Naive thymus-derived CD4-positive, alpha-beta T cell (primary cell): ENCODE results near the gene ATF3. TPM values are rescaled to one million over a fixed set of nuclear protein-coding genes. Genes with fewer than 3 reads are reported as not detected.

ENCODE experiments used
- ATAC-seq: fragments of 150-1000 bp; cut with Tn5 transposase; 2 replicates; pipeline ENCODE4 v1.10.0; 2021; ENCODE audit warnings: mild to moderate bottlenecking, moderate library complexity
- CTCF ChIA-PET: fragments of 350-600 bp; sonication (Branson Sonifier 250); formaldehyde crosslinking; loops from one replicate; lab custom pipeline; 2021; ENCODE audit warnings: antibody characterized with exemption; lab: Charles Lee
- POLR2A ChIA-PET: fragments of 350-600 bp; sonication (Branson Sonifier 250); formaldehyde crosslinking; loops from one replicate; lab custom pipeline; 2021; ENCODE audit warnings: antibody characterized with exemption, inconsistent platforms; lab: Charles Lee
- DNase-seq, 9 donors: peaks; one replicate each; pipeline versions ENCODE4 v3.0.0 to v3.0.0-alpha.2; 2020 to 2022; ENCODE audit warnings: mixed read lengths in 1 of 9
- H3K27ac ChIP-seq: one replicate; pipeline ENCODE4 v1.7.0; 2013; ENCODE audit warnings: mild to moderate bottlenecking, low read depth, low read length, moderate library complexity
- H3K27me3 ChIP-seq, 2 donors: one replicate each; pipeline ENCODE4 v1.7.0; 2013; ENCODE audit warnings: low read length in 2 of 2, mild to moderate bottlenecking in 2 of 2, moderate library complexity in 2 of 2; ENCODE audit not compliant: control insufficient read depth in 2 of 2, insufficient read depth in 2 of 2
- H3K36me3 ChIP-seq, 3 experiments: 1 replicate in 2 of 3; 2 replicates in 1 of 3; pipeline ENCODE4 v1.7.0; 2013; ENCODE audit warnings: low read length in 3 of 3, mild to moderate bottlenecking in 3 of 3, moderate library complexity in 1 of 3; ENCODE audit not compliant: insufficient read depth in 3 of 3, control insufficient read depth in 2 of 3
- H3K4me1 ChIP-seq, 2 donors: one replicate each; pipeline ENCODE4 v1.7.0; 2013; ENCODE audit warnings: low read length in 2 of 2, mild to moderate bottlenecking in 2 of 2, moderate library complexity in 1 of 2; ENCODE audit not compliant: control insufficient read depth in 2 of 2, insufficient read depth in 2 of 2
- H3K4me3 ChIP-seq: 2 replicates; pipeline ENCODE4 v1.7.0; 2013; ENCODE audit warnings: mild to moderate bottlenecking, low read length
- H3K9me3 ChIP-seq, 3 experiments: 1 replicate in 2 of 3; 2 replicates in 1 of 3; pipeline ENCODE4 v1.7.0; 2013; ENCODE audit warnings: low read length in 3 of 3; ENCODE audit not compliant: control insufficient read depth in 2 of 3
- H3K27ac Mint-ChIP-seq, 9 donors: one replicate each; pipeline ENCODE4 v1.8.0; 2020 to 2022; ENCODE audit warnings: mixed read lengths in 9 of 9, mild to moderate bottlenecking in 8 of 9, moderate library complexity in 5 of 9, inconsistent platforms in 2 of 9
- H3K27me3 Mint-ChIP-seq, 5 donors: one replicate each; pipeline ENCODE4 v1.8.0; 2021 to 2022; ENCODE audit warnings: mixed read lengths in 5 of 5, mild to moderate bottlenecking in 1 of 5
- H3K36me3 Mint-ChIP-seq, 5 donors: one replicate each; pipeline ENCODE4 v1.8.0; 2020 to 2022; ENCODE audit warnings: mixed read lengths in 5 of 5, mild to moderate bottlenecking in 3 of 5, inconsistent platforms in 1 of 5
- H3K4me1 Mint-ChIP-seq, 7 donors: one replicate each; pipeline ENCODE4 v1.8.0; 2020 to 2022; ENCODE audit warnings: mixed read lengths in 7 of 7, mild to moderate bottlenecking in 3 of 7, inconsistent platforms in 1 of 7
- H3K4me3 Mint-ChIP-seq, 10 donors: one replicate each; pipeline ENCODE4 v1.8.0; 2020 to 2022; ENCODE audit warnings: mild to moderate bottlenecking in 10 of 10, mixed read lengths in 10 of 10, moderate library complexity in 6 of 10, inconsistent platforms in 2 of 10
- H3K9me3 Mint-ChIP-seq, 11 donors: one replicate each; pipeline ENCODE4 v1.8.0; 2020 to 2022; ENCODE audit warnings: mixed read lengths in 11 of 11, mild to moderate bottlenecking in 4 of 11, inconsistent platforms in 1 of 11, moderate library complexity in 1 of 11
- intact Hi-C, 2 donors: fragments of 100-400 bp; cut with micrococcal nuclease; formaldehyde crosslinking; loops; one replicate each; pipeline ENCODE4 v1.15.1; 2023
- polyA plus RNA-seq, 2 donors: library from polyadenylated mRNA; unstranded; fragments of 300-500 nt; fragmentation: Illumina TruSeq; gene quantifications; one replicate each; pipeline ENCODE4 v1.2.3, GENCODE V29; 2021
- total RNA-seq, 6 experiments: library from RNA in 5 of 6; stranded (reverse) in 5 of 6; gene quantifications; 1 replicate in 5 of 6; 2 replicates in 1 of 6; pipeline ENCODE4 v1.2.3 and lab custom pipeline; 2021 to 2026

The ATF3 gene
- total and polyA plus RNA-seq, 7 experiments from 2014 or later, result 0.57 to 83.4 (median 12.5) TPM; not detected in 2

DNA sequence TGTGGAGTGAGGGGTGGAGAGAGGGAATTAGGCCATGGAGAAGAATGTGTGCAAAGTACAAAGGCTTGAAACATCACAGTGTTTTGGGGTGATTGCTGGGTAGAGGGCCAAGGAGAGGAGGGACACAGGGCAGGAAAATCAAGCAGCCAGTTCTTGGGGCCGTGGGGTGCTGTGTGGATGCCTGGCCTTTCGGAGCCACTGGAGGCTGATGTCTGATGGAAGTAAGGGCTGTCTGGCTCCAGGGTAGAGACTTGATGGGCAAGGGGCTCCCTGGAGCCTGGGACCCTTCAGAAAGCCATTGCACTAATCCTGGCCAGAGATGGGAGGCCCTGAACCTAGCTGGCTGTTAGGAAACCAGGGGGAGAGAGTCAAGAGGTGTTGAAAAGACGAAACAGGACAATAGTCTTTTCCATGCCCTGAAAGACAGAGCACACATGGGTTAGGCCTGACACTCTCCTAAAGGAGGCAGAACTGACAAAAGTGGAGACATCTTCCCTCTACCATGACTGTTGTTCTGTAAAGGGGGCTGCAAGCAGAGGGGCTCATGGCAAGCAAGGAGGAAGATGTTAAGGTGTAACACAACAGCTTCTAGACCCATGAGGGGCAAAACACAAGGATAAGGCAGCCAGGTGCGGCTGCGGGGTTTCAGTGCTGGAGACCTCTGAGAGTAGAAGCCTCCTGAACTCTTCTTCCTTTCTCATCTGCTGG lies 21.0 kb downstream of the ATF3 start:
- peaks cover 0 to 6% (median 0%) of the 10 kb centered on the region in 7 donors for H3K4me1 Mint-ChIP-seq
- intact Hi-C loops, result loop anchor here (1.0 to 2.0 kb wide), 2 partner anchors 71 to 152 kb away; no protein-coding TSS in a partner anchor
- ChIA-PET CTCF (interaction anchor here (1.0 kb wide), 1 partner anchor 36 kb away, joined by 3 read pairs; no protein-coding TSS in a partner anchor), POLR2A (no interaction called here)
- no peak overlapping the region for H3K4me3 ChIP-seq
- H3K27ac ChIP-seq, result no peak overlapping the region
- no peak overlapping the region for H3K27ac Mint-ChIP-seq
- H3K36me3 Mint-ChIP-seq, result peaks cover 0 to 5% (median 4%) of the 10 kb centered on the region in 5 donors
- no peaks in the 10 kb centered on the region for H3K36me3 ChIP-seq
- no peaks in the 10 kb centered on the region for H3K4me1 ChIP-seq
- H3K9me3 ChIP-seq, result no peaks in the 10 kb centered on the region
- DNase-seq (no peak), ATAC-seq (no peak)
- H3K4me3 Mint-ChIP-seq, result no peak overlapping the region
- H3K27me3 Mint-ChIP-seq, result peaks cover 0 to 16% (median 6%) of the 10 kb centered on the region in 5 donors
- no peaks in the 10 kb centered on the region for H3K27me3 ChIP-seq
- H3K9me3 Mint-ChIP-seq, result peaks cover 0 to 6% (median 1%) of the 10 kb centered on the region in 11 donors

DNA sequence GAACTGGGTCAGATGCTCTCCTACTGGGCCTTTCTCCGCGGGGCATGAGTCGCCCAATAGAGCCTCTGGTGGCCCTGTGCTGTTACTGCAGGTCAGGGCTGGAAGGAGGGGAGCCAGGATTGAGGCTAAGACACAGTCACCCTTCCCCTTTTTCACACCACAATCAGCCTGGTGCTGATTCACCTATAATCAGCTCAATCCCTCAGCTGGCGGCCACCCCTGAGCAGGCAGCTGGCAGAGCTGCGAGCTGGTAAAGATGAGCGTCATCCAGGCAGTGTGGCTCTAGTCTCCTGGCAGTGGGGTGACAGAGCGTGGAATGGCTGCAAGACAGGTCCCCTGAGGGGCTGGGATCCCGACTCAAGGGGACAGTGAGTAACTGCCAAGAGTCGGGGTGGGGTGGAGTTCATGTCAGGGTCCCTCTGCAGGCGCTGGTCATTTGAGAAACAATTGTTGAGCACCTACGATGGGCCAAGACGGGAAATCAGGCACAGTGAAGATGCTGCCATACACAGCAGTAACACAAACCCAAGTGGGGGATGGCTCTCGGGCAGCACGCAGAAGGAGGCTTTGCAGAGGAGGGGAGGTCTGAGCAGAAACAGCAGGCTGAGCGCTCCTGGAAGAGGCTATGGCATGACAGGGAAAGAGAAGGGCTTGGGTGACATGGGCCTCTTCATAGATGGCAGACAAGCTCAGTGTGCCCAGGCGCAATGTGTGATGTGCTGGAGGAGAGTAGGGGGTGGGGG lies 21.8 kb downstream of the ATF3 start:
- intact Hi-C loops, result loop anchor here (1.0 to 2.0 kb wide), 2 partner anchors 72 to 153 kb away; no protein-coding TSS in a partner anchor
- no peak overlapping the region for H3K27ac Mint-ChIP-seq
- H3K27me3 Mint-ChIP-seq, result peaks cover 0 to 16% (median 6%) of the 10 kb centered on the region in 5 donors
- DNase-seq, result peak in 8 of 9 donors; percentile 26 to 59 (median 44)
- peaks cover 0 to 9% (median 4%) of the 10 kb centered on the region in 5 donors for H3K36me3 Mint-ChIP-seq
- peaks cover 0 to 14% (median 5%) of the 10 kb centered on the region in 7 donors for H3K4me1 Mint-ChIP-seq
- Histone ChIP-seq H3K27ac (no peak overlapping the region), H3K27me3 (no peaks in the 10 kb centered on the region), H3K9me3 (no peaks in the 10 kb centered on the region), H3K4me1 (peaks cover 0 to 2% of the 10 kb centered on the region in 2 donors), H3K36me3 (no peaks in the 10 kb centered on the region), H3K4me3 (no peak overlapping the region)
- ATAC-seq, result peak; percentile 97
- POLR2A ChIA-PET, result no interaction called here
- H3K9me3 Mint-ChIP-seq, result peaks cover 0 to 10% (median 1%) of the 10 kb centered on the region in 11 donors
- CTCF ChIA-PET, result interaction anchor here (1.0 kb wide), 1 partner anchor 35 kb away, joined by 3 read pairs; no protein-coding TSS in a partner anchor
- no peak overlapping the region for H3K4me3 Mint-ChIP-seq

DNA sequence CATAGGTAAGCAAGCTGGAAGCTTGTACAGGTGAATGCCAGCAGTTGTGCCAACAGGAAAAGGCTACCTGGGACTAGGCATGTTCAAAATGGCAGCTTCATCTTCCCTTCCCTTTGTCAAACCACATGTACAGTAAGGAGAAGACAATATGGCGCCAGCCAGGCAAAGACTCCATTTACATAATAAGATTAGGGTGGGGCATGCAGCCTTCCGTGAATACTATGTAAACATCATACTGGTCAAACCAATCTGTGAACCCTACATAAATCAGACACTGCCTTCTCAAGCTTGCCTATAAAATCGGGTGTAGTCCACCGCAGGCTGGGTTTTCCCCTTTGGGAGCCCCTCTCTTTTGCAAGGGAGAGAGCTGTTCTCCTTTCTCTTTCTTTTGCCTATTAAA lies 24.6 kb downstream of the ATF3 start:
- peaks cover 0 to 10% (median 1%) of the 10 kb centered on the region in 11 donors for H3K9me3 Mint-ChIP-seq
- ChIA-PET POLR2A (no interaction called here), CTCF (no interaction called here)
- H3K27me3 Mint-ChIP-seq, result peaks cover 0 to 4% (median 0%) of the 10 kb centered on the region in 5 donors
- Histone ChIP-seq H3K27ac (no peak overlapping the region), H3K27me3 (no peaks in the 10 kb centered on the region), H3K4me3 (no peak overlapping the region), H3K4me1 (peaks cover 10 to 22% of the 10 kb centered on the region in 2 donors), H3K36me3 (no peaks in the 10 kb centered on the region), H3K9me3 (no peaks in the 10 kb centered on the region)
- H3K36me3 Mint-ChIP-seq, result peaks cover 0 to 9% (median 4%) of the 10 kb centered on the region in 5 donors
- no peak overlapping the region for H3K27ac Mint-ChIP-seq
- ATAC-seq (no peak), DNase-seq (no peak)
- peaks cover 15 to 41% (median 27%) of the 10 kb centered on the region in 7 donors for H3K4me1 Mint-ChIP-seq
- no peak overlapping the region for H3K4me3 Mint-ChIP-seq
- intact Hi-C loops, result no loop called here

DNA sequence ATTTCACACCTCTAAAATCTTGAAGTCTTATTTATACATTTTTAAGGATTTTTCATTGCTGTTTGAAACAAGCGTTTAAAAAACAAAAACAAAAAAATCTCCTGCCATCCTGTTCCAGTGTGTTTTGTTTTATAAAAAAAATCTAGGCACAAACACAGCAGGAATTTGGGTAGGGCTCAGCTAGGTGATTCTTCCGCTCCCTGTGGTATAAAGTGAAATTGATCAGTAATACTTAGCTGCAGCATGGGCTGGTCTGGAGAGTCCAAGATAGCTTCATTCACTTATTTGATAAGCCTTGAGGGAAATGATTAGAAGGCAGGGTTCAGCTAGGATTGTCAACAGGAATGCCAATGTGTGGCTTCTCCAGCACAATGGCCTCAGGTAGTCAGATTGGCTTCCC lies 25.7 kb downstream of the ATF3 start:
- Mint-ChIP-seq H3K27ac (peak overlapping the region in 1 of 9 donors; percentile 39), H3K9me3 (peaks cover 0 to 10% (median 1%) of the 10 kb centered on the region in 11 donors), H3K4me1 (peaks cover 17 to 47% (median 30%) of the 10 kb centered on the region in 7 donors), H3K36me3 (peaks cover 0 to 9% (median 4%) of the 10 kb centered on the region in 5 donors), H3K27me3 (peaks cover 0 to 10% (median 0%) of the 10 kb centered on the region in 5 donors), H3K4me3 (no peak overlapping the region)
- CTCF ChIA-PET, result interaction anchor here (0.6 kb wide), 1 partner anchor 199 kb away, joined by 3 read pairs; no protein-coding TSS in a partner anchor
- H3K36me3 ChIP-seq, result no peaks in the 10 kb centered on the region
- peaks cover 10 to 22% of the 10 kb centered on the region in 2 donors for H3K4me1 ChIP-seq
- no peak overlapping the region for H3K4me3 ChIP-seq
- POLR2A ChIA-PET, result interaction anchor here (0.7 kb wide), 1 partner anchor 27 kb away, joined by 3 read pairs; no protein-coding TSS in a partner anchor
- H3K9me3 ChIP-seq, result no peaks in the 10 kb centered on the region
- ATAC-seq (no peak), DNase-seq (no peak)
- no peaks in the 10 kb centered on the region for H3K27me3 ChIP-seq
- H3K27ac ChIP-seq, result no peak overlapping the region
- intact Hi-C loops, result loop anchor here in 1 of 2 donors (2.0 kb wide), 1 partner anchor 67 kb away; no protein-coding TSS in a partner anchor

DNA sequence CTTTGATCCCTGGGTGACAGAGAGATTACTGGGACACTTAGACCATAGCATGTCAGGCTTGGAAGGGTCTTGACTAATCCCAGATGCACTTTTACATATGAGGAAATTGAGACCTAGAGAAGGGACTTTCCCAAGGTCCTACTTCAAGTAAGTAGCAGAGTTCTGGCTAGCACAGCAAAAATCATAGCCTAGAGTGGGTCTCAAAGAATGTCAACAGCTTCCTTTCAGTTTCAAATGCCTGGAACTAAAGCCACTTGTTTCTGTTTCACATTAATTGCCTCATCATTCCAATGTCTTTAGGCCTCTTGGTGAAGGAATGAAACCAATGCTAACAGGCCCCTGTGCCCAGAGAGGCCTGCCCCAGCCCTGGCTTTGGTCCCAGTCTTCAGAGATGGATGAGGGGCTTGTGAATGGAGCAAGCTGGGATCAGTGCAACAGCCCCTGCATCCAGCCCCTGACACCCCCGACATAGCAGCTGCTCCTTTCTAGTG lies 26.6 kb downstream of the ATF3 start:
- DNase-seq (no peak), ATAC-seq (peak; percentile 32)
- no peaks in the 10 kb centered on the region for H3K27me3 ChIP-seq
- ChIA-PET POLR2A (no interaction called here), CTCF (interaction anchor here (0.6 kb wide), 1 partner anchor 198 kb away, joined by 3 read pairs; no protein-coding TSS in a partner anchor)
- Mint-ChIP-seq H3K4me1 (peaks cover 17 to 47% (median 30%) of the 10 kb centered on the region in 7 donors), H3K36me3 (peaks cover 0 to 9% (median 4%) of the 10 kb centered on the region in 5 donors), H3K9me3 (peaks cover 0 to 10% (median 1%) of the 10 kb centered on the region in 11 donors), H3K4me3 (peak overlapping the region in 4 of 10 donors; percentile 14 to 65 (median 30)), H3K27me3 (peaks cover 0 to 19% (median 3%) of the 10 kb centered on the region in 5 donors), H3K27ac (peak overlapping the region in 7 of 9 donors; percentile 11 to 77 (median 65))
- peaks cover 10 to 22% of the 10 kb centered on the region in 2 donors for H3K4me1 ChIP-seq
- H3K9me3 ChIP-seq, result no peaks in the 10 kb centered on the region
- H3K27ac ChIP-seq, result no peak overlapping the region
- intact Hi-C loops, result loop anchor here in 1 of 2 donors (1.0 to 2.0 kb wide), 3 partner anchors 27 to 68 kb away; partner anchors contain the start of gene ATF3
- H3K36me3 ChIP-seq, result no peaks in the 10 kb centered on the region
- H3K4me3 ChIP-seq, result no peak overlapping the region

DNA sequence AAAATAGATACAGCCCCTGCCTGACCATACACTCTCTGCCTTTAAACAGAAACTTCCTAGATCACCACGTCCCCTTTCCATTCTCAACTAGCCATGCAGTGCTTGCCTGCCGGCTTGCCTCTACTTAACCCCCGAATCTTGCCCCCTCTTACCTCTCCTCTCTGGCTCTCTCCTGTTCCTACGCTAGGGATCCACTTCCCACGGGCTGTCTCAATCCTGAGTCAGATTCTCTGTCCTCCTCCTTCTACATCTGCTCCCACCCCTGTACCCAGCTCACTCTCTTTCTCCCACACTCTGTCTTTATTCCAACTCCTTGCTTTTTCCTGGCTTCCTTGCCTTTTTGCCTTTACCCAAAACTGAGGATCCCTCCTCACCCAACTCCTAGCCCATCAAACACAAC lies 29.3 kb downstream of the ATF3 start:
- H3K9me3 Mint-ChIP-seq, result peaks cover 0 to 15% (median 5%) of the 10 kb centered on the region in 11 donors
- H3K4me3 ChIP-seq, result no peak overlapping the region
- intact Hi-C loops, result no loop called here
- ChIA-PET CTCF (no interaction called here), POLR2A (no interaction called here)
- no peaks in the 10 kb centered on the region for H3K9me3 ChIP-seq
- H3K27ac ChIP-seq, result no peak overlapping the region
- H3K27me3 Mint-ChIP-seq, result peaks cover 0 to 31% (median 16%) of the 10 kb centered on the region in 5 donors
- H3K27me3 ChIP-seq, result no peaks in the 10 kb centered on the region
- no peaks in the 10 kb centered on the region for H3K36me3 ChIP-seq
- peak overlapping the region in 7 of 9 donors; percentile 15 to 74 (median 66) for H3K27ac Mint-ChIP-seq
- DNase-seq, result no peak
- H3K4me1 Mint-ChIP-seq, result peaks cover 17 to 47% (median 30%) of the 10 kb centered on the region in 7 donors
- ATAC-seq, result no peak
- peaks cover 0 to 10% (median 4%) of the 10 kb centered on the region in 5 donors for H3K36me3 Mint-ChIP-seq
- peaks cover 10 to 22% of the 10 kb centered on the region in 2 donors for H3K4me1 ChIP-seq
- peak overlapping the region in 2 of 10 donors; percentile 32 to 50 for H3K4me3 Mint-ChIP-seq
